Ovary (tissue), 9 donors: ENCODE measurements around the gene NPC2. TPM values are rescaled to one million over a fixed set of nuclear protein-coding genes. Genes with fewer than 3 reads are reported as not detected.

Experiments used
- DNase-seq, 5 donors: peaks; one replicate each; pipeline ENCODE4 v3.0.0-alpha.2; 2019 to 2020
- H3K27ac ChIP-seq, 2 donors: fragments of 200-600 bp; one replicate each; pipeline versions ENCODE4 v1.5.1 to v1.8.0; 2019 to 2022
- H3K27me3 ChIP-seq: fragments of 200-600 bp; one replicate; pipeline ENCODE4 v1.8.0; 2022
- H3K36me3 ChIP-seq: fragments of 200-600 bp; sonication (generic); one replicate; pipeline ENCODE4 v1.5.1; 2019
- H3K4me1 ChIP-seq: one replicate; pipeline ENCODE4 v1.8.1; 2013; ENCODE audit warnings: mild to moderate bottlenecking, moderate library complexity; ENCODE audit not compliant: insufficient read depth
- H3K4me3 ChIP-seq: fragments of 200-600 bp; sonication (generic); one replicate; pipeline ENCODE4 v1.5.1; 2017
- H3K9me3 ChIP-seq, 2 donors: fragments of 200-600 bp in 1 of 2; sonication (generic) in 1 of 2; one replicate each; pipeline versions ENCODE4 v1.5.1 to v1.8.1; 2013 to 2019; ENCODE audit warnings: mild to moderate bottlenecking in 1 of 2, moderate library complexity in 1 of 2
- CTCF ChIP-seq, 3 donors: fragments of 450-650 bp in 2 of 3; fragments of 200-600 bp in 1 of 3; IDR thresholded peaks; one replicate each; pipeline versions ENCODE4 v1.5.1 to v1.8.0; 2016 to 2022; ENCODE audit warnings: antibody characterized with exemption in 3 of 3, mild to moderate bottlenecking in 1 of 3
- EP300 ChIP-seq: sonication (generic); formaldehyde crosslinking; IDR thresholded peaks from one replicate; pipeline ENCODE4 v1.6.1; 2017; ENCODE audit warnings: antibody characterized with exemption
- POLR2A ChIP-seq: fragments of 450-650 bp; IDR thresholded peaks from one replicate; pipeline ENCODE4 v1.6.1; 2017; ENCODE audit warnings: antibody characterized with exemption, mild to moderate bottlenecking, moderate library complexity
- WGBS, 3 donors: extraction: QIAGEN DNeasy Blood & Tissue Kit in 1 of 3; methylation state at CpG; one replicate each; pipeline versions ENCODE4 v1.1.5 to v1.1.7; 2013 to 2017; 5-methylcytosine and 5-hydroxymethylcytosine counted together
- intact Hi-C, 4 donors: fragments of 100-400 bp; cut with DNase I; formaldehyde crosslinking; loops; one replicate each; pipeline versions ENCODE4 v1.11.0 to v1.15.1; 2022 to 2023
- polyA plus RNA-seq, 2 donors: library from polyadenylated mRNA; stranded (reverse); fragments of 200-250 nt in 1 of 2; fragments of 350-450 nt in 1 of 2; fragmentation: Illumina TruSeq in 1 of 2; extraction: RNeasy Lipid Tissue Mini Kit (QIAGEN cat#74804) in 1 of 2; gene quantifications; one replicate each; pipeline ENCODE4 v1.2.3, GENCODE V29; 2013 to 2014
- total RNA-seq, 7 donors: library from RNA; depleted of rRNA in 2 of 7; stranded (reverse); fragments of >200 nt in 2 of 7; fragmentation: NEBNext Ultra II Directional in 3 of 7; extraction: Animal tissue kit (Norgen Biotek cat#: 25700) in 3 of 7; gene quantifications; one replicate each; pipeline versions ENCODE4 v1.1.0 to v1.2.4, GENCODE V29; 2016 to 2023
- donor health status: DM: no; HTN: no; CAD: no; lungs with moderate emphysema.
- donor health status: DM: no; HTN: no; CAD: no.
- donor health status: Bipolar disorder and iron deficiency.
- donor health status: DM: yes; HTN: yes; CAD: no.
- donor health status: DM: no; HTN: no; CAD: no.
- donor health status: DM: yes; HTN: yes; CAD: no.

The NPC2 gene
- total and polyA plus RNA-seq, 9 donors = 175 to 506 (median 243) TPM

GRCh38 chr14:74507085-74507484 is 14.0 kb upstream of the NPC2 start:
- H3K27ac ChIP-seq = no peak overlapping the region
- peak in 1 of 5 donors; percentile 15 for DNase-seq
- peaks cover 2% of the 10 kb centered on the region for H3K4me1 ChIP-seq
- H3K4me3 ChIP-seq = no peak overlapping the region
- intact Hi-C loops = loop anchor here in 1 of 4 donors (10.0 kb wide), 1 partner anchor 208 kb away; the partner anchor contains the start of genes AREL1 and FCF1
- no peaks in the 10 kb centered on the region for H3K9me3 ChIP-seq
- H3K27me3 ChIP-seq = no peaks in the 10 kb centered on the region
- TF ChIP-seq EP300 (no peak), POLR2A (no peak), CTCF (IDR thresholded peaks at IDR 0.05) (no peak)
- no peaks in the 10 kb centered on the region for H3K36me3 ChIP-seq
- WGBS, 3 donors = 76 to 80% (median 79%) methylated on average over 8 of the region's 8 CpGs

GRCh38 chr14:74506411-74506851 is 13.3 kb upstream of the NPC2 start:
- TF ChIP-seq CTCF (IDR thresholded peaks at IDR 0.05) = no peak
- no peak for TF ChIP-seq POLR2A
- no peak for TF ChIP-seq EP300
- Histone ChIP-seq H3K27ac (no peak overlapping the region), H3K27me3 (no peaks in the 10 kb centered on the region), H3K4me3 (no peak overlapping the region), H3K9me3 (no peaks in the 10 kb centered on the region), H3K4me1 (peaks cover 3% of the 10 kb centered on the region), H3K36me3 (no peaks in the 10 kb centered on the region)
- WGBS, 3 donors = 93 to 96% (median 94%) methylated on average over 13 of the region's 13 CpGs
- intact Hi-C loops = loop anchor here in 1 of 4 donors (10.0 kb wide), 1 partner anchor 208 kb away; the partner anchor contains the start of genes AREL1 and FCF1
- DNase-seq = peak in 1 of 5 donors; percentile 21

DNA sequence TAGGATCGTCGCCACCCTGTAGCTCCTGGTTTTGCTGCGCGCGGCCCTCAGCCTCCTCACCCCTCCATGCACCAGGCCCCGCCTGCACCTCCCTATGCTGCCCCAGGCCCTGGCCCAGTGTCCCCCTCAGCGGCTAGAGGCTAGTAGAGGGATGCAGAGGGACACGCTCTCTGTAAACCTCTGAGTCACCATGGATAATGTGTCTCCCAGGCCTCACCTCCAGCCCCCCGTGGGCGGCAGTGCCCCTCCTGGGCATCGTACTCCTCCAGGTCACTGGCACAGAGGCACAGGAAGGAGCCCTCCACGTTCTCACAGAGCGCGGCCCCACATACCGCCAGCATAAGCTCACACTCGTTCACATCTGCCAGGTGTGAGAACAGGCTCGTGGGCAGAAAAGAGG is 12.7 kb upstream of the NPC2 start:
- Histone ChIP-seq H3K4me3 (no peak overlapping the region), H3K4me1 (peaks cover 3% of the 10 kb centered on the region), H3K27me3 (no peaks in the 10 kb centered on the region), H3K27ac (no peak overlapping the region), H3K36me3 (no peaks in the 10 kb centered on the region), H3K9me3 (no peaks in the 10 kb centered on the region)
- peak in 1 of 5 donors; percentile 16 for DNase-seq
- intact Hi-C loops = loop anchor here in 1 of 4 donors (10.0 kb wide), 1 partner anchor 209 kb away; the partner anchor contains the start of genes AREL1 and FCF1
- no peak for TF ChIP-seq POLR2A
- TF ChIP-seq CTCF (IDR thresholded peaks at IDR 0.05) = no peak
- no peak for TF ChIP-seq EP300
- 82 to 84% (median 83%) methylated on average over 17 of the region's 17 CpGs for WGBS, 3 donors

DNA sequence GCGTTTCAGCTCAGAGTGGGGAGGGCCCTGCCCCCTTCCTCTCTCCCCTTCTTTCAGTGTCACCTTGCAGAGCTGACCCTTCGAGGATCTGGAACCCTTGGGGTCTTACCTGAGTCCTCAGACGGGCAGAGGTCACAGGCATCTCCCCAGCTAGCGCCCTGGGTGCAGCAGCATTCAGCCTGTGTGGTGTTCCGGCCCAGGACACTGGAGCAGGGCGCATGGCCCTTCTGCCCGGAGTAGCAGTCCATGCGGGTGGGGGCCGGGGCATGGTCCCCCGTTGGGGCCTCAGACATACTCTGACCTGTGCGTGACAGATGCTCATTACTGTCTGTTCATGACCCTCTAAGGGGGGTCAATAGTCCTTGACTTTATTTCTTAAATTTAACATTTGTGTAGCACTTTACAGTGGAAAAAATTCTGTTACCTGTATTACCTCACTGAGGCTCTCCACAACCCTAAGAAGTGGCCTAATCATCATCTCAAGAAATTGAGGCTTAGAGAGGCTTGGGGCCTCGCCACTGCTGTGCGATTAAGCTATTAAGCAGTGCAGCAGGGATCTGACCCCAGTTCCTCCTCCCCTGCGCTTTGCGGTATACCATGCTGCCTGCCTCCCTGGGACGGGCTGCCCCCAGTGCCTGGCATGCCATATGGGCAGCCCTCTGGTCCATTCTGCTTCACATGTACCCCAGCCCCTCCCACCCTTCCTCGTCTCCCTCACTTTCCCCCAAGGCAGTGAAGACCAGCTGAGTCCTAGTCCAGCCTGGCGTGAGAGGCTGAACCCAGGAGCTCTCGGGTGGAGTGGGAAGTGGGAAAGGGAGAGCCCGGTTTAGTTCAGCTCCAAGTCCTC is 12.0 kb upstream of the NPC2 start:
- Histone ChIP-seq H3K27me3 (no peaks in the 10 kb centered on the region), H3K27ac (no peak overlapping the region), H3K4me1 (peaks cover 3% of the 10 kb centered on the region), H3K4me3 (no peak overlapping the region), H3K36me3 (no peaks in the 10 kb centered on the region), H3K9me3 (no peaks in the 10 kb centered on the region)
- WGBS, 3 donors = 89 to 90% (median 89%) methylated on average over 19 to 20 of the region's 20 CpGs
- TF ChIP-seq POLR2A = no peak
- no peak for TF ChIP-seq EP300
- intact Hi-C loops = loop anchor here in 2 of 4 donors (5.0 to 10.0 kb wide), 2 partner anchors 107 to 210 kb away; partner anchors contain the start of genes LTBP2 (in 2 of the 2), AREL1 (in 1 of the 2) and FCF1 (in 1 of the 2)
- DNase-seq = no peak
